ENCODE measurements around the gene MAP4.

Gene MAP4

GRCh38 chr3:47874438-47874837 is 141.8 kb downstream of the MAP4 start:
- no peaks in the 10 kb centered on the region for H3K9me3 Mint-ChIP-seq
- H3K27me3 Mint-ChIP-seq, result no peaks in the 10 kb centered on the region
- H3K4me1 Mint-ChIP-seq, result peaks cover 12% of the 10 kb centered on the region
- no peak for ATAC-seq
- DNase-seq, result no peak
- no peak overlapping the region for H3K4me3 Mint-ChIP-seq
- no peak overlapping the region for H3K27ac Mint-ChIP-seq

DNA sequence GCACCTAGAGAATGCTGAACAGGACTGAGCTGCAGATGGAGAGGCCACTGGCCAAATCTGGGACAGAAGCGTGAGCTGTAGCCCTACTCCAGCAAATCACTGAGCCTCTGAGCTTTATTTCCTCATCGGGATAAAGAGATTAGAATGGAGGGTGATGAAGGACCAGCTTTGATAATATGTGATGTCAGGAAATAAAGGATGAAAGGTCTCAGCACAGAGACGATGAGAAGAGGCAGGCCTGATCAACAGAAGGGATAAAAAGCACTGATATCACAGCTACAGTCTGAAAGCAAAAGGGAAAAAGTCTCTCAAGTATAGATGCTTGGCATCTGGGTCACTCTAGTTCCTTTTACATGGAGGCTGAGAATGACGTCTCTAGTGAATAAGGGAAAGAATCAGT is 143.3 kb downstream of the MAP4 start:
- no peak overlapping the region for H3K27ac Mint-ChIP-seq
- DNase-seq, result no peak
- no peaks in the 10 kb centered on the region for H3K9me3 Mint-ChIP-seq
- no peak for ATAC-seq
- no peak overlapping the region for H3K4me3 Mint-ChIP-seq
- H3K4me1 Mint-ChIP-seq, result peaks cover 10% of the 10 kb centered on the region
- no peaks in the 10 kb centered on the region for H3K27me3 Mint-ChIP-seq

- H3K27me3 Mint-ChIP-seq, result no peaks in the 10 kb centered on the region
- no peak overlapping the region for H3K4me3 Mint-ChIP-seq
- no peaks in the 10 kb centered on the region for H3K9me3 Mint-ChIP-seq
- ATAC-seq, result no peak
- H3K27ac Mint-ChIP-seq, result no peak overlapping the region
- DNase-seq, result no peak
- H3K4me1 Mint-ChIP-seq, result no peaks in the 10 kb centered on the region
Observed at GRCh38 chr3:47871389-47871788, 144.8 kb downstream of the MAP4 start.

DNA sequence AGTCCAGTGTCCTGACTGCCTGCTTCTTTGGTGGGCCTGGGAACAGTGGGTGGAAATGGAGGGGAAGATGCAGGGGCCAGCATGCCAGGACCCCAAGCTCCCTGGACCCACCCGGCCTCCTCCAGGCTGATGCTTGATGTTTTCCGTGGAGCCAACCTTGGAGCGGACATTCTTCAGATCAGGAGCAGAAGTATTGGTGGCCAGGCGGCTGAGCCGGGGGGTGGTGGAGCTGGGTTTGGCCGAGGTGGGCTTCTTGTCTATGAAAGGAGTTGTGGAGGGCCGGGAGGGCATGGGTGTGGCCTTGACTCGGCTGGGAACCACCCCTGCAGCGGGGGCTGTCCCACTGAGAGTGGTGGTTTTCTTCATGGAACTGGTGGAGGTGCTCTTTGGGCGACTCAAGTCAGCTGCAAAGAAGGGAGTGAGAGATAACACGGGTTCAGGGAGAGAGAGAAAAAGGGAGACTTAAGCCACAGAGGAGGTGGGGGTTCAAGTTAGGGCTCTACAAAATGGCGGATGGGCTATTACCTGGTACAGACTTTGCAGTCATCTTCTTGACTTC is 145.4 kb downstream of the MAP4 start:
- Mint-ChIP-seq H3K4me1 (no peaks in the 10 kb centered on the region), H3K27me3 (no peaks in the 10 kb centered on the region), H3K9me3 (no peaks in the 10 kb centered on the region), H3K27ac (peak overlapping the region in 1 of 2 donors; percentile 72), H3K4me3 (no peak overlapping the region)
- ATAC-seq (no peak), DNase-seq (no peak)

GRCh38 chr3:47870156-47870555 is 146.1 kb downstream of the MAP4 start:
- Mint-ChIP-seq H3K27ac (no peak overlapping the region), H3K9me3 (no peaks in the 10 kb centered on the region), H3K4me3 (no peak overlapping the region), H3K4me1 (no peaks in the 10 kb centered on the region), H3K27me3 (no peaks in the 10 kb centered on the region)
- ATAC-seq (no peak), DNase-seq (no peak)

GRCh38 chr3:47868306-47868705 is 147.9 kb downstream of the MAP4 start:
- Mint-ChIP-seq H3K27me3 (no peaks in the 10 kb centered on the region), H3K9me3 (no peaks in the 10 kb centered on the region), H3K27ac (no peak overlapping the region), H3K4me1 (no peaks in the 10 kb centered on the region), H3K4me3 (no peak overlapping the region)
- ATAC-seq (no peak), DNase-seq (no peak)

DNA sequence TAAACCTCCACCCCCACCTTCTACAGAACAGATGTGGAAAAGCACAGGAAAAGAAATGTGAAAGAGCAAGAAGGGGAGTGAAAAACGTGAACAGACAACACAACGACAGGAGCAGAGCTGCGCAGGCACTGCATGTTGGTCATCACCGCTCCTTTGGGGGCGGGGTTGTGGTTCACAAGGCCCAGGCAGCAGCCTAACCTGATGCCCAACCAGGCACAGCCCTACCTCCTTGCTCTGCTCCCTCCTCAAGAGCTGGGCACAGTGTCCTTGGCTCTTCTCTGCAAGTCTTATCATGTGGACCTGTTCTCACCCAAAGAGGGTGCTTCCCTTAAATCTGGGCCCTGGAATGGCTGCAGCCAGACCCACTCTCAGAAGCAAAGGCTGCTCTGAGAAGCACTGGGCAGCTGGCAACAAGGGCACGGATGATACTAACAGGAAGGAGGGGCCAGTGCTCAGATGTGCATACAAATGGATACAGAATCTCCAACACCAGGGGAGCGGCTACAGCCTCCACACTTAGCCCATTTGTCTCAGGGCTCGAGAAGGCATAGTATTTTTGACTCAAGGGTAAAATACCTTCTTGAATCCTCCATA is 148.7 kb downstream of the MAP4 start:
- no peaks in the 10 kb centered on the region for H3K9me3 Mint-ChIP-seq
- DNase-seq (no peak), ATAC-seq (no peak)
- H3K4me3 Mint-ChIP-seq, result peak overlapping the region in 1 of 2 donors; percentile 45
- H3K4me1 Mint-ChIP-seq, result no peaks in the 10 kb centered on the region
- no peak overlapping the region for H3K27ac Mint-ChIP-seq
- H3K27me3 Mint-ChIP-seq, result no peaks in the 10 kb centered on the region

GRCh38 chr3:47865192-47865591 is 151.0 kb downstream of the MAP4 start:
- Mint-ChIP-seq H3K4me1 (no peaks in the 10 kb centered on the region), H3K27ac (peak overlapping the region in 1 of 2 donors; percentile 45), H3K4me3 (no peak overlapping the region), H3K27me3 (no peaks in the 10 kb centered on the region), H3K9me3 (no peaks in the 10 kb centered on the region)
- DNase-seq (no peak), ATAC-seq (no peak)

- H3K9me3 Mint-ChIP-seq, result no peaks in the 10 kb centered on the region
- H3K4me3 Mint-ChIP-seq, result no peak overlapping the region
- DNase-seq, result no peak
- H3K27me3 Mint-ChIP-seq, result no peaks in the 10 kb centered on the region
- H3K4me1 Mint-ChIP-seq, result no peaks in the 10 kb centered on the region
- no peak for ATAC-seq
- H3K27ac Mint-ChIP-seq, result peak overlapping the region; percentile 43 to 85
Observed at GRCh38 chr3:47863391-47864128, 152.7 kb downstream of the MAP4 start.

GRCh38 chr3:47859956-47860605 is 156.1 kb downstream of the MAP4 start:
- Mint-ChIP-seq H3K4me1 (no peaks in the 10 kb centered on the region), H3K27ac (peak overlapping the region in 1 of 2 donors; percentile 21), H3K4me3 (no peak overlapping the region), H3K9me3 (no peaks in the 10 kb centered on the region), H3K27me3 (no peaks in the 10 kb centered on the region)
- no peak for DNase-seq
- no peak for ATAC-seq

DNA sequence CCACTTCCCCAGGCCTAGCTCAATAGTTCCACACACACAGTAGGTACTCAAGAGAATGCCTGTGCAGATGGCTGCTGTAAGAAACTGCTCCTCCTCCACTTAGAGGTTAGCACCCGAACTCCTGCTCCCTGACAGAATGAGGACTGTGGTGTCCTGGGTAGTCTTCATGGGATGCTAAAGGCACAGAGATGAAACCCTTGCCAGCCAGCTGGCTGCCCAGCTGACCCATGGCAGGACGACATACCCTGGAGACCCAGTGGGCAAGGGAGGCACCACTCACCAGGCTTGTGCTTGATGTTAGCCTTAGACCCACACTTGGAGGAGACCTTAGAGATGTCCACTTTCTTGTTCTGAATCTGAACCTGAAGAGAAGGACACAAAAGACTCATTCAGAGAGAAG is 159.1 kb downstream of the MAP4 start:
- no peaks in the 10 kb centered on the region for H3K27me3 Mint-ChIP-seq
- H3K27ac Mint-ChIP-seq, result peak overlapping the region; percentile 35 to 61
- no peak for ATAC-seq
- H3K4me1 Mint-ChIP-seq, result no peaks in the 10 kb centered on the region
- no peak overlapping the region for H3K4me3 Mint-ChIP-seq
- H3K9me3 Mint-ChIP-seq, result no peaks in the 10 kb centered on the region
- DNase-seq, result no peak

DNA sequence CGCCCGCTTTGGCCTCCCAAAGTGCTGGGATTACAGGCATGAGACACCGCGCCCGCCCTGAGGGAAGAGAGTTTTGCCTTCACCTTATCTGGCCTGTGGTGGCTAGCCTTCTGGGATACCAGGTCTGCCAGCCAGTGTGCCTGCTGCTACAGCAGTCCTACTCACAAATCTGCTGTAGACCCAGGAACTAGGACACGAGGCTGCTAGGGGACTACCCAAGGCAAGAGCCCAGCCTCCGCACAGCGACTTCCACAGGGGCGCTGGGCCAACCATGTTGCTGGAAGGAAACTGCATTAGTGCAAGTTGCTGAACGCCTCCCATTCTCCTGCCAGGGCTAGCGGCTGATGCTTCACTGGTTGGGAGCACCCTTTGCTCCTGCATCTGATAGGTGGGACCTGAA is 159.5 kb downstream of the MAP4 start:
- Mint-ChIP-seq H3K27ac (no peak overlapping the region), H3K4me1 (no peaks in the 10 kb centered on the region), H3K4me3 (no peak overlapping the region), H3K9me3 (no peaks in the 10 kb centered on the region), H3K27me3 (no peaks in the 10 kb centered on the region)
- ATAC-seq, result no peak
- DNase-seq, result no peak

DNA sequence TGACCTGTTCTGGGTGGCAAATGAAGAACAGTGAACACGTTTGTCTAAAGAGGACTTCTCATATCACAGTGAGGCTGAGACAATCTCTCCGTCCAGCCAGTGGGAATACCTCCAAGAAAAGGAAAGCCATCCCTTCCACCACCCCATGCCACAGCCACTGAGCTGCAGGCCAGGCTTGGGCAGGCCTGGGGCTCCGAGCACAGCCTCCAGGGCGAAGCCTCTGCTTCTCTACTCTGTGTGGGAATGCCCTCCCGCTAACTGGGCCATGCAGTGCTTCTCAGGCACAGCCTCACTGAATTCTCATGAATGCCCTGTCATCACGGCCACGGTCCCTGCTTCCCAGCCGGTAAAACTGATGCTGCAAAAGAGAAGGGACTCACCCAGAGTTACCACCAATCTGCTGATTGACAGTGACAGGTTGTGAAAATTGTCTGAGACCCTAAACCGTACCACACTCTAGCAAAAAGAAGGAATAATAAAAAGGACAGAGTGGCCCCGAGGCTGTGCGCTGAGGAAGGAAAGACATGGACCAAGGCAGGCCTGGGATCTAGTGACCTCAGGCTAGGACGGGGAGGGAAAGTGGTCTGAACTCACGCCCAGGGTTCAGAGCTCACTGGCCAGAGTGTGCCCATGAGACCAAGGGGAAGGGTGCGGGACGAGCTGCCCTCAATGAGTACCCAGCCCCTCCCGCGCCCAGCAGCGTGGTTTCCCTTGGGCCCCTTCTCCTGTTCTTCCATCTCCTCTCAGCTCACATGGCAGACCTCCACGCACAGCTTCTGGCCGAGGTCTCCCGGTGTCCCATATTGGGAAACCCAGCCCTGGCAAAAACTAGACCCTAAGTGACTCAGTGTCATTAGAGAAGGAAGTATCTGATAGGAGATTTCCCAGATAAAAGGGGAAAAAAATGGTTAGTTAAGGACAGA is 160.5 kb downstream of the MAP4 start:
- H3K27ac Mint-ChIP-seq, result peak overlapping the region in 1 of 2 donors; percentile 65

DNA sequence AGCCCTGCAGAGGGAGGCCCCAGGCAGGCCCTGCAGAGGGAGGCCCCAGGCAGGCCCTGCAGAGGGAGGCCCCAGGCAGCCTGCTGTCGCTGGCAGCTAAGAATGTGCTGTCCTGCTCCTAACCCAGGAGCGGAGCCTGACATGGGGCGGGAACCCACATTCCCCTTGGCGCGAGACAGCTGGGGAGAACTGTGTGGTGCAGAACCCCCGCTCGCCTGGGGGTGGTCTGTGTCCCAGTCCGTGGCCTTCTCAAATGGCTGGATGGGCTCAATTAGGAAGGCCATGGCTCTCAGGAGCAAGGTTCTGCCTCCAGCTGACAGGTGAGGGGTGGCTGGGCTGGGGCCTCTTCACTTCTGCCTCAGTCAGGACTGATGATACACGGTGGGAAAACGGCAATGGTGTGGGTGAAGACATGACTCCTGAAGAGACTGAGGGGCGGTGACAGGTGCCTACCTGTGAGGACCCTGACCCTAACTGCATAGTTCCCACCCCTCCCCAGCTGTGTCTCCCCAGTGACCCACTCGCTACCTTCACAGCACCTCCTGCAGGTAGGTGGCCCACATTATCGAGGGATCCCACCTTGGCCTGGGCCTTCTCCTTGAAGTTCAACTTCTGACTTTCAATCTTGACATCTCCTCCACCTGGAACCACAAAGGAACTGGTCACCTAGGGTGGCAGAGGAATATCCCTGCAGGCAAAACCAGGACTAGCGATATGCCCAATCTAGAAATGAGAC is 161.3 kb downstream of the MAP4 start:
- Mint-ChIP-seq H3K9me3 (no peaks in the 10 kb centered on the region), H3K27ac (no peak overlapping the region), H3K4me3 (no peak overlapping the region), H3K27me3 (no peaks in the 10 kb centered on the region), H3K4me1 (no peaks in the 10 kb centered on the region)
- no peak for DNase-seq
- ATAC-seq, result no peak

More for the DNA sequence above, 160.5 kb downstream of the MAP4 start:
- DNase-seq (no peak), ATAC-seq (no peak)
- H3K27me3 Mint-ChIP-seq, result no peaks in the 10 kb centered on the region
- H3K4me1 Mint-ChIP-seq, result no peaks in the 10 kb centered on the region
- H3K4me3 Mint-ChIP-seq, result no peak overlapping the region
- H3K9me3 Mint-ChIP-seq, result no peaks in the 10 kb centered on the region

GRCh38 chr3:47854267-47854666 is 161.9 kb downstream of the MAP4 start:
- Mint-ChIP-seq H3K27ac (no peak overlapping the region), H3K9me3 (no peaks in the 10 kb centered on the region), H3K4me1 (no peaks in the 10 kb centered on the region), H3K4me3 (no peak overlapping the region), H3K27me3 (no peaks in the 10 kb centered on the region)
- DNase-seq (no peak), ATAC-seq (no peak)

Data from stimulated activated naive CD8-positive, alpha-beta T cell treated with anti-CD3 and anti-CD28 coated beads, Interleukin-15, amount 100 ng/mL, for 72 hours (primary cell).